CD4-positive, alpha-beta T cell treated with Interleukin-1 beta for 1 hour (primary cell): ENCODE measurements around the gene SULT2B1.
"Not testable (repeated sequence)": the region's sequence is repeated elsewhere in the genome, so short reads cannot be mapped to it uniquely, and the experiment has no call there.

ENCODE experiments used
- DNase-seq, 2 donors: peaks; one replicate each; pipeline ENCODE4 v3.0.0-alpha.2; 2020 to 2022

The SULT2B1 gene

DNA sequence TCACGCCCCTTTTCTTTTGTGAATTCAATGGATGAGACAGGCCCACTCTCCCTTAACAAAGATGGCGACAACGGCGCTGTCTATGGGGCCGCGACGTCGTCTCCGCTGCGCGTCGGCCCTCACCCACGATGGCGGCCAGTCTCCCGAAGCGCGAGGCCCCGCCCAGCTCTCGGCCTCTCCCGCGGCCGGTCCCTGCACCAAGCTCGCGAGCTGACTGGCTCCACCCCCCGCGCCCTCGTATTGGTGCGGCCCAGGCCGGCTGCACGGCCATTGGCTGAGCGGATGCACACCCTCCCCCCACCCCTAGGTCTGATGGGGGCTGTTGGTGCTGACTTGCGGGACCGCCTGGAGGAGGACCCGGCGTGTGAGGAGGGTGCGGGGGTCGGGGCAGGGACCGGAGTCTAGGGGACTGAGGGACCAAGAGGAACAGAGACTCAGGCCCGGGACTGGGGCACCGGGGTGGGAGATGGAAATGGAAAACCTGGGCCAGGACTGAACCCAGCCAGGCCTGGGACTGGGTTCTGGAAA is 72.2 kb downstream of the SULT2B1 start:
- DNase-seq, result peak; percentile 97 to 98

DNA sequence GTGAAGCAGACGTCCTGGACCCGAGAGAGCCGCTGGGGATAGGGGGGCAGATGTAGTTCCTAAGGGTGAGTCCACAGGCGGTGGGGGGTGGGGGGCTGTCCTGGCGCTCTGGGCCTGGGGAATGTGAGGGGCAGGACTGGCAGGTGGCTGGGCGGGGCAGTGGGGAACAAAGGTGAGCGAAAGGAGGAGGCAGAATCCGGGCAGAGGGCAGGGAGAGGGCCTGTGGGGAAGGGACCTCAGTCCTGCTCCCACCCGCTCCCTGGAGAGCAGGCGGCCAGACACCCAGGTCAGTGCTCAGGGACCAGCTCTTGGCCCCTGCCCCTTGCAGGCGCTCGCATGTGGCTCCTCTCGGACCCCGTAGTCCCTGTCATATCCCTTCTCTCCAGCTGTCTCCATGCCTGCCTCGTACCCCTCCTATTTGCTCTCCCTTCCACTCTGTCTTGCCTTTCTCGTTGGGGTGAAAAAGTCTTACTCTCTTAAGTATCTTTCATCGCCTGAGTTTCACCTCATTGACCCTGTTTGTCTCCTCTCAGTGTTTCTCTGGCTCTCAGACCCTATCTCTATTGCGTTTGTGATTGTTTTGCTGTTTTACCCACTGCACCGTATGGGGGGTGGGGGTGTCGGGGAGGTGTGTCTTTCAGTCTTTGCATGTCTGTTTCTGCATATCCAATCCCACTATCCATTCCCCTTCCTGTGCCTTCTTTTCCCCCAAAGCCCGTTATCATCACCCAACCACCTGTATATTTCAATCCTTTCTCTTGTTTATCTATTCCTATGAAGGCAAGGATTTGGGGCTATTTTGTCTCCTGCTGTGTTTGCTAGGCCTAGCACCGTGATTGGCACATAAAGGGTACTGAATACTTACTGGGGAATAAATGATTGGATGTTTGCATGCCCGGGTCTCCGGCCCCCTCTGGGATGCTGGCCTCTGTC is 73.1 kb downstream of the SULT2B1 start:
- no peak for DNase-seq

DNA sequence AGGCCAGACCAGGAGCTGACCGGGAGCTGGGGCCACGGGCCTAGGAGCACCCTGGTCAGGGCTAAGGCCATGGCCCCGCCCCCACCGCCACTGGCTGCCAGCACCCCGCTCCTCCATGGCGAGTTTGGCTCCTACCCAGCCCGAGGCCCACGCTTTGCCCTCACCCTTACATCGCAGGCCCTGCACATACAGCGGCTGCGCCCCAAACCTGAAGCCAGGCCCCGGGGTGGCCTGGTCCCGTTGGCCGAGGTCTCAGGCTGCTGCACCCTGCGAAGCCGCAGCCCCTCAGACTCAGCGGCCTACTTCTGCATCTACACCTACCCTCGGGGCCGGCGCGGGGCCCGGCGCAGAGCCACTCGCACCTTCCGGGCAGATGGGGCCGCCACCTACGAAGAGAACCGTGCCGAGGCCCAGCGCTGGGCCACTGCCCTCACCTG is 73.9 kb downstream of the SULT2B1 start:
- no peak for DNase-seq

DNA sequence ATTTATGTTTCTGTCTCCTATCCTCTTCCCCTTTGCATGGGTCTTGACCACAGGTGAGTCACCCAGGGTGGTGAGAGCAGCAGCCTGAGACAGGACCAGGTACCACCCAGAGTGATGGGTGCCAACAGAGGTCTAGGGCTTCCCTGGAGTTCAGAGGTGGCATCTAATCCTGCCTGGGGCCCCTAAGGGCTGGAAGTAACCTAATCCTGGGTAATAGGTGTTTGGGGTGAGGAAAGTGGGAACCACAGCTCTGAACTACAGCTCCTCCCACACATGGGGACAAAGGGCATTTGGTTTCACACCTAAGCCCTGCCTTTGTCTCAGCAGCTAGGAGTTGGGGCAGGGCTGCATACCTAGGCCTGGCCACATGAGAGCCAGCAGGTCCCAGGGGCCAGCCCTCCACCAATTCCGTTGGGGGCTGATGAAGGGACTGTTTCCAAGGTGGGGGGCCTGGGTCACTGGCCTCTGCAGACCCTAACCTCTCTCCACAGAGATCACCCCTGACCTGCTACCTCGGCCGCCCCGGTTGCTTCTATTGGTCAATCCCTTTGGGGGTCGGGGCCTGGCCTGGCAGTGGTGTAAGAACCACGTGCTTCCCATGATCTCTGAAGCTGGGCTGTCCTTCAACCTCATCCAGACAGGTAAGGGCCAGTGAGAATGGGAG is 75.4 kb downstream of the SULT2B1 start:
- DNase-seq, result no peak

DNA sequence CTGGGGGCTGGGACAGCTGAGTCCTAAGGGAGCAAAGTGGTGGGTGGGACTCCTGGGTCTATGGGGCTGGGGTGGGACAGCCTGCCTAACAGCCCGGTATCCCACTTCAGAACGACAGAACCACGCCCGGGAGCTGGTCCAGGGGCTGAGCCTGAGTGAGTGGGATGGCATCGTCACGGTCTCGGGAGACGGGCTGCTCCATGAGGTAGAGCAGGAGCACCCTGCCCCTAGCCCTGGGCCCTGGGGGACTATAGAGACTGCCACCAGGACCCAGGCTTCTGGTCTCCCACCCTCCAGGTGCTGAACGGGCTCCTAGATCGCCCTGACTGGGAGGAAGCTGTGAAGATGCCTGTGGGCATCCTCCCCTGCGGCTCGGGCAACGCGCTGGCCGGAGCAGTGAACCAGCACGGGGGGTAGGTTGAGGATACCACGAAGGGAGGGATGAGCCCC is 75.9 kb downstream of the SULT2B1 start:
- no peak for DNase-seq

DNA sequence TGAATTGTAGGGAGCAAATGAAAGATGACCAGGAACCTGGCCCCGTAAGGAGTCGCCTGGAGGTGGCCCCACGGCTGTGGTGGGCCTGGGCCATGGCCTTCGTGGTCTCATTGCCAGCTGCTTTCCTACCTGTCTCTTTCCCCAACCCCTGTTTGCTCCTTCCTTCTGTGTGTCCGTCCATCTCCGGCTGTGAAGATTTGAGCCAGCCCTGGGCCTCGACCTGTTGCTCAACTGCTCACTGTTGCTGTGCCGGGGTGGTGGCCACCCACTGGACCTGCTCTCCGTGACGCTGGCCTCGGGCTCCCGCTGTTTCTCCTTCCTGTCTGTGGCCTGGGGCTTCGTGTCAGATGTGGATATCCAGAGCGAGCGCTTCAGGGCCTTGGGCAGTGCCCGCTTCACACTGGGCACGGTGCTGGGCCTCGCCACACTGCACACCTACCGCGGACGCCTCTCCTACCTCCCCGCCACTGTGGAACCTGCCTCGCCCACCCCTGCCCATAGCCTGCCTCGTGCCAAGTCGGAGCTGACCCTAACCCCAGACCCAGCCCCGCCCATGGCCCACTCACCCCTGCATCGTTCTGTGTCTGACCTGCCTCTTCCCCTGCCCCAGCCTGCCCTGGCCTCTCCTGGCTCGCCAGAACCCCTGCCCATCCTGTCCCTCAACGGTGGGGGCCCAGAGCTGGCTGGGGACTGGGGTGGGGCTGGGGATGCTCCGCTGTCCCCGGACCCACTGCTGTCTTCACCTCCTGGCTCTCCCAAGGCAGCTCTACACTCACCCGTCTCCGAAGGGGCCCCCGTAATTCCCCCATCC is 76.7 kb downstream of the SULT2B1 start:
- DNase-seq, result no peak

DNA sequence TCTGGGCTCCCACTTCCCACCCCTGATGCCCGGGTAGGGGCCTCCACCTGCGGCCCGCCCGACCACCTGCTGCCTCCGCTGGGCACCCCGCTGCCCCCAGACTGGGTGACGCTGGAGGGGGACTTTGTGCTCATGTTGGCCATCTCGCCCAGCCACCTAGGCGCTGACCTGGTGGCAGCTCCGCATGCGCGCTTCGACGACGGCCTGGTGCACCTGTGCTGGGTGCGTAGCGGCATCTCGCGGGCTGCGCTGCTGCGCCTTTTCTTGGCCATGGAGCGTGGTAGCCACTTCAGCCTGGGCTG is 77.3 kb downstream of the SULT2B1 start:
- DNase-seq, result no peak

DNA sequence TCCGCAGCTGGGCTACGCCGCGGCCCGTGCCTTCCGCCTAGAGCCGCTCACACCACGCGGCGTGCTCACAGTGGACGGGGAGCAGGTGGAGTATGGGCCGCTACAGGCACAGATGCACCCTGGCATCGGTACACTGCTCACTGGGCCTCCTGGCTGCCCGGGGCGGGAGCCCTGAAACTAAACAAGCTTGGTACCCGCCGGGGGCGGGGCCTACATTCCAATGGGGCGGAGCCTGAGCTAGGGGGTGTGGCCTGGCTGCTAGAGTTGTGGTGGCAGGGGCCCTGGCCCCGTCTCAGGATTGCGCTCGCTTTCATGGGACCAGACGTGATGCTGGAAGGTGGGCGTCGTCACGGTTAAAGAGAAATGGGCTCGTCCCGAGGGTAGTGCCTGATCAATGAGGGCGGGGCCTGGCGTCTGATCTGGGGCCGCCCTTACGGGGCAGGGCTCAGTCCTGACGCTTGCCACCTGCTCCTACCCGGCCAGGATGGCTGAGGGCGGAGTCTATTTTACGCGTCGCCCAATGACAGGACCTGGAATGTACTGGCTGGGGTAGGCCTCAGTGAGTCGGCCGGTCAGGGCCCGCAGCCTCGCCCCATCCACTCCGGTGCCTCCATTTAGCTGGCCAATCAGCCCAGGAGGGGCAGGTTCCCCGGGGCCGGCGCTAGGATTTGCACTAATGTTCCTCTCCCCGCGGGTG is 77.8 kb downstream of the SULT2B1 start:
- DNase-seq, result no peak

DNA sequence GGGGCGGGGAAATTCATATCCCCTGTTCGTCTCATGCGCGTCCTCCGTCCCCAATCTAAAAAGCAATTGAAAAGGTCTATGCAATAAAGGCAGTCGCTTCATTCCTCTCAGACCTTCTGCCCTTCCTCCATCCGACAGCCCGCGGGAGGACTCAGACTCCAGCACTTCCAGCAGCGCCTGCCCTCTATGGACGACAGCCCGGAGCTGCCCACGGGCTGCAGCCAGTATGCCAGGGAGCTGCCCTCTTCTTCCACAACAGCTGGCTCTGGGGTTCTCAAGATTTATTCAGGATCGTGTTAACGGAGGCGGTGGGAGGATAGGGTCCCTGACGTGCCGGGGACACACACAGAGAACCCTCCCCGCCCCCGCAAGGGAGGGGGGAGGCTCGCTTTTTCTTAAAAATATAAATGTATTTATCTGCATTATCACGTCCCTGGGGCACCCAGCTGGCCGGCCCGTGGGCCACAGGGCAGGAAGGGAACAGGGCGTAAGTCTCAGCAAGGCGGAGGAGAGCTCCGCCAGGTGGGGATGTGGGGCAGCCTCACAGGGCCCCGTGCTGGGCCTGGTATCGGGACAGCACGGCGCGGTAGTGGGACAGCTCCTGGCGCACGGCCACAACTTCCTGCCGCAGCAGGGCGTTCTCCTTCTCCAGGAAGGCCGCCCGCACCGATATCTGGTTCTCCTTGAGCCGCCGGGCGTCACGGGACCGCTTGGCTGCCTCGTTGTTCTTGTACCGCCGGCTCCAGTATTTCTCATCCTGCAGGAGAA is 78.5 kb downstream of the SULT2B1 start:
- DNase-seq, result no peak

DNA sequence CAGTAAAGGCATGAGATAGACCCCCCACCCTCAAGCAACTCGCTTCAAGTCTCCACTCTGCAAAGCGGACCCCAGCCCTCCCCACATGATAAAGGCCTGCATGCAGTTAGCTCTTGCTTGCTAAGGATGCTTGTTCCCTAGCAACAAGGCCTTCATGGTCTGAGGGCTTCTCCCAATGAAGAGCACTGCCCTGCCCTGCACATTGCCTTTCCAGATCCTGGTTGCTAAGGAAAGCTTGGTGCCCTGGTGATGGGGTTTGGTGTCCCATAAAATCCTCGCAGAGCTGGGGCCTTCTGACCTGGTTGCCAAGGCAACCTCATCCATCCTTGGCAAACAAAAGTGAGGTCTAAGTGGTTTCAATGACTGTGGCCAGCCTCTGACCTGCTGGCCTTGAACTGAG is 79.3 kb downstream of the SULT2B1 start:
- DNase-seq, result no peak

DNA sequence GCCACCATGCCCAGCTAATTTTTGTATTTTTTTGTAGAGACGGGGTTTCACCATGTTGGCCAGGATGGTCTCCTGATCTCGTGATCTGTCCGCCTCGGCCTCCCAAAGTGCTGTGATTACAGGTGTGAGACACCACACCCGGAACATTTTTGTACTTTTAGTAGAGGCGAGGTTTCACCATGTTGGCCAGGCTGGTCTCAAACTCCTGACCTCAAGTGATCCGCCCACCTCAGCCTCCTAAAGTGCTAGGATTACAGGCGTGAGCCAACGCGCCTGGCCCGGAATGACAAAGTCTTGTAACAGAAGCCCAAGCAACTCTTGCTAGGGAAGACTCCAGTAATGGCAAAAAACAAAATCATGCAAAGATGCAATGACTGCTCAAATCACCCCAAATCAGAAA is 80.3 kb downstream of the SULT2B1 start:
- DNase-seq, result not testable (repeated sequence)

DNA sequence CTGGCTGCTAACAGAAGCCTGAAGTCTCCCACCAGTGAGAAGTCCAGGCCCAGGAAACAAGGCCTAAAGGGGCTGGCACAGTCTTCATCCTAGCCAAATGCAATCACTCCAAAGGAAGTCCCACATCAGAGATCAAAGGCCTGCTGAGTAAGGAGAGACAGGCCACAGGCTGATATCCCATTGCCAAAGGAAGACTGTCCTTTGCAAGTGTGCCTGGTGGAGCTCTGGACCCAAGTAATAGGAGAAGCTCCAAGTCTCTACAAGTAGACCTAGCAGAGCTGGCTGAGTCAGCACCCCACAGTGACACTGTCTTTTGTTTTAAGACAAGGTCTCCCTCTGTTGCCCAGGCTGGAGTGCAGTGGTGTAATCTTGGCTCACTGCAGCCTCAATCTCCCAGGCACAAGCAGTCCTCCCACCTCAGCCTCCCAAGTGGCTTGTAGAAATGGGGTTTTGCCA is 80.7 kb downstream of the SULT2B1 start:
- no peak for DNase-seq

DNA sequence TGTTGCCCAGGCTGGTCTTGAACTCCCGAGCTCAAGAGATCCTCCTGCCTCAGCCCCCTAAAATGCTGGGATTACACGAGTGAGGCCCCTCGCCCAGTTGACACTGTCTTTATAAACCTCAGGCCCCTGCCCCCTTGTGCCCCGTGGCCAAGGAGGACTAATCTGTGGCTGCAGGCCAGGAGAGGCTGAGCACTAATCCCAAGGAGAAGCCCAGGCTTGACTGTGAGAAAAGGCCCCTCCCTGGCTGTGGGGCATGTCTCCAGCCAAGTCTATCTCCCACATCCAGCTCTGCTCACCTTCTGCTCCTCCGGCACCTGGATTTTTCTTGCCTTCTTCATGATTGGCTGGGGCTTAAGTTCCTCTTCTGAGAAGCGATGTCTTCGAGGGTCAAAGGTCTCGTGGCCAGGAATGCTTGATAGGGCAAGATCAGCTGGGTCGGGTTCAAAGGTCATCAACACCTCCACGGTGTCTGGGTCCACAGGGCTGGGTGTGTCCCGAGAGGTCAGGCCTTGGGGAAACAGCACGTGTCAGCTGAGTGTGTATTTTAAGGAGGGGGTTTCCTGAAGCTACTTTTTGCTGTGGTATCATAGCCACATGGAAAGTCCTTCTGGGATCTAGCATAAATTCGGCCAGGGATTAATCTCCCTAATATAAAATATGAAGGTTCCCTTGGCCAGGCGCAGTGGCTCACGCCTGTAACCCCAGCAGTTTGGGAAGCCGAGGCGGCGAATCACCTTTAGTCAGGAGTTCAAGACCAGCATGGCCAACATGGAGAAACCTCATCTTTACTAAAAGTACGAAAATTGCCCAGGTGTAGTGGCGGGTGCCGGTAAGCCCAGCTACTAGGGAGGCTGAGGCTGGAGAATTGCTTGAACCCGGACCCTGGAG is 81.4 kb downstream of the SULT2B1 start:
- no peak for DNase-seq

DNA sequence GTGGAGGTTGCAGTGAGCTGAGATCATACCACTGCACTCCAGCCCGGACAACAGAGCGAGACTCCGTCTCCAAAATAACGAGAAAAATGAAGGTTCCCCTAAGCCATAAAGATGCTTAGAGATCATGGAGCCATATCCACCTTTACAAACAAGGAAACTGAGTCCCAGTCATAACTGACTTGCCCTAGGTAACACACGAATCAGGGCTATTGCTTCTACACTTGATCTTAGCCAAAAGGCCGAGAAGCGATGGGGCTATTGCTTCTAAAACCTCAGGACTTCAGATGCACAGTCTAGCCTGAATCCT is 82.0 kb downstream of the SULT2B1 start:
- DNase-seq, result no peak

DNA sequence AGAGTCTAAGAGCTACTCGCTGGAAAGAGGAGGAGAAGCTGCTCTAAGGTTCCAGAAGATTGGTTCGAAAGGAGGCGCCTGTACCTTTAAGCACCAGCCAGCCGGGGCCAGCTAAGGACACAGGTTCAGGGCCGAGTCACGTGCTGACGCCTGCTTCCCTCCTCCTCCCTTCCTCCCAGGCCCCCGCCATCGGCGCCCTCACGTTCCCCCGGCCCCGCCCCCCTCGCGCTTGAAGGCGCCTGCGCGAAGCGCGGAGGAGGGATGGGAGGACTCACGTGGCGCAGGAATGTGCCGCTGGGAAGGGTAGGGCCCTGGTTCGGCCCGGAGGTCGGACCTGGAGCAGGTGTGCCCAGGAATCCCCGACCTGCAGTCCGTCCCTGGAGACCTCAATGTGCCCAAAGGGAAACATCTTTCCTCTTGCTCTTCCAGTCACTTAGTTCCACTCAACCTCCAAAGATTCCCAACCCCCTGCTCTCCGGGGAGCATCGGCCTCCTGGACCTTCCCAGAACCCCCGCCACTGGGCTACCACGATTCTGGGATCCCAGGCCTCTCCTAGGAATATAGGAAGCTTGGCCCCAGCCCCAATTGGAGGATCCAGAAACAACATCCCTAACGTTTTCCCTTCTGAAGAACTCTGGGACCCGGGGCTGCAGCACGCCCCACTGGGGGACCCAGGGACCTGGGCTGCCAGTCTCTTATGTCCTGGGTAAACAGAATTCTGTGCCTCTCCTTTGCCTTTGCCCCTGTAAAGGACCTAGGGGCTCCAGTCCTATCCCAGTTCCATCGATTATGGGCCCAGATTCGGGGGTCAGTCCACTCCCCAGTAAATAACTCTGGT is 82.7 kb downstream of the SULT2B1 start:
- DNase-seq, result peak; percentile 93 to 94

DNA sequence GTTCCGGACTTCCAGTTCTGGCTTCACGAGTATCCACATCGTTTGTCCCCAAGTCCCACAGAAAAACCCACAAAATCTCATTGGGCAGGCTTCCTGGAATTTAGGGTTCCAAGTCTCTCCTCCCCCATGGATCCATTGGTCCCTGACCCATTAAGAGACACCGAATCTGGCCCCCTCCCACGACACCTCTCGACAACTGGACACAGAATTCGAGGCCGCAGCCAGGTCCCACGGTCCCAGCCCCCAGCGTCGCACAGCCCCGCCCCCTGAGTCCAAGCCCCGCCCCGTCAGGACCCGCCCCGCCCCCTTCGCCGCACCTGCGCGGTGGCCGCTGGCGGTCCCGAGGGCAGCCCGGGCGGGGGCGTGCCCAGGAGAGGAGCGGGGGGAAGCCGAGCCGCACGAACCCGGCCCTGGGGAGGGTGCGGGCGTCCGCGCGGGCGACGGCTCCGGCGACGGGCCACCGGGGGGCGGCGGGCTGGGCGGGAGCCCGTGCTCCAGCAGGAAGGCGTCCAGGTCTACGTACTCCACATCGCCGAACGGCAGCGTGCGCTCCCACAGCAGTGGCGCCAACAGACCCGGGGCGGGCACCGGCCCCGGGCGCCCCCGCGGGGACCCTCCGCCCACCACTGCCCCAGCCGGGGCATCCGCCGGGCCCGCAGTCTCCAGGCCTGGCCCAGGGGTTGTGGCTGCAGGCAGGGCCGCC is 83.4 kb downstream of the SULT2B1 start:
- DNase-seq, result peak; percentile 75

DNA sequence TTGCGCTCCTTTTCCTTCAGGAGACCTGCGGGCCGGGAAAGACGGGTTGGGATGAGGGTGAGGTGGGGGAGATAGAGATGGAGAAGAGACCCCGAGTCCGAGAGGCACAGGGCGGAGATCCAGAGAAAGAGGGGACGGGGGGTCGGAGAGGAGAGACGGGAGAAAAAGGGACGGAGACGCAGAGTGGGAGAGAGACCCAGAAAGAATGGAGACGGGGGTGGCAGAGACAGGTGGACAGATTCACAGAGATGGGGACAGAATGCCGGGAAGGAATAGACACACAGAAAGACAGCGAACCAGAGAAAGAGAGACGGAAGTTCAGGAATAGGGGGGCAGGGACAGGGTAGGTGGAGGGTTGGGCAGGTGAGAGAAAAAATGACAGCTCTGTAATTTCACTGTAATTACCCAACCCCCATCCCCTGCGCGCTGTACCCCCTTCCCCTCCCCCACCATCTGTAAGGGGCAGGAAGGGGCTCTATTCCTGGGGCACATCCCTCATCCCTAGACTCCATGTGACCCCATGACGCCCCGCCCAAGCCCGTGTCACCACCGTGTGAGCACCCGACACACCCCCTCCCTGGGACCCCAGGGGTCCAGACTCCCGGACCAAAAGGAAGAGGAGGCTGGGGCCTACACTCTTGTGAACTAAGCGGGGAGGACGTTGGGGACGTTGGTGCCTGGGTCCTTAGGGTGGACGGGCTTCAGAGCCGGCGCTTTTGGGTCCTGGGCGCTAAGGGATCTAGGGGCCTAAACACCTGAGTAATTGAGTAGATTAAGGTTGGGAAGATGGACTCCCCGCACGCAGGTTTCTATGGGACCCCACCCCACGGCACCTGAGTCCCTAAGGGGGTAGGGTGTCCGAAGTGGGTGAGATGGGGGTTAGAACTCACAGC is 84.2 kb downstream of the SULT2B1 start:
- no peak for DNase-seq

DNA sequence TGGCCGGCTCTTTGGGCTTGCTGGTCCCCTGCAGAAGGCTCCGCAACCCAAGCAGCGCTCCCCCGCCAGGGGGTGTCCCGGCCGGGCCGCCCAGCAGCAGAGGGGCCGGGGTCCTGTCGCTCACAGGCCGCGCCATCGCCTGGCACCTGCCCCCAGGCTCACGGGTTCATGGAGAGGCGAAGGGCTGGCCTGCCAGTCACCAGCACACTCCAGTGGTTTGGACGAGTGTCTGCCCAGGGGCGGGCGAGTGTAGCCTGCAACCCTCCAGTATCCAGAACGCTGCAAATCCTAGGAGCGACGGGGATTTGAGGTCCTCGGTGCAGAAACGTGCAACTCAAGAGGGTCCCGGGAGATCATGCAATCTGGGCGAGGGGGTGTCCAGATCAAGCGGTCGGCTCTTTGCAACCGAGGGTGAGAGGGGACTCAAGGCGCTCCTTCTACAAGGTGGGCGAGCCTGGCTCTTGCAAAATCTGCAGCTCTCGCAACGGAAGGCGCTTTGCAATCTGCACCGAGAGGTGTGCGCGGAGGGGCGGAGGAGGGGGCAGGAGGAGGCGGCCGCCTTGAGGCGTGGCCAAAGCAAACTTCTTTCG is 85.0 kb downstream of the SULT2B1 start, which contains the start of gene DBP:
Gene DBP, minus strand, starts transcription at position 521 of the 590 bp plus-strand sequence. Its CDS starts 385 bp downstream, at position 136.
- DNase-seq, result no peak
